Measurements from ENCODE around the gene TMC6.
A peak's percentile ranks its signal among the peaks of the same experiment; 100 is the strongest.

The TMC6 gene

GRCh38 chr17:78134899-78135385 lies 6.4 kb upstream of the TMC6 start:
- DNase-seq = no peak

GRCh38 chr17:78133971-78134898 lies 5.7 kb upstream of the TMC6 start:
- DNase-seq = peak; percentile 79

DNA sequence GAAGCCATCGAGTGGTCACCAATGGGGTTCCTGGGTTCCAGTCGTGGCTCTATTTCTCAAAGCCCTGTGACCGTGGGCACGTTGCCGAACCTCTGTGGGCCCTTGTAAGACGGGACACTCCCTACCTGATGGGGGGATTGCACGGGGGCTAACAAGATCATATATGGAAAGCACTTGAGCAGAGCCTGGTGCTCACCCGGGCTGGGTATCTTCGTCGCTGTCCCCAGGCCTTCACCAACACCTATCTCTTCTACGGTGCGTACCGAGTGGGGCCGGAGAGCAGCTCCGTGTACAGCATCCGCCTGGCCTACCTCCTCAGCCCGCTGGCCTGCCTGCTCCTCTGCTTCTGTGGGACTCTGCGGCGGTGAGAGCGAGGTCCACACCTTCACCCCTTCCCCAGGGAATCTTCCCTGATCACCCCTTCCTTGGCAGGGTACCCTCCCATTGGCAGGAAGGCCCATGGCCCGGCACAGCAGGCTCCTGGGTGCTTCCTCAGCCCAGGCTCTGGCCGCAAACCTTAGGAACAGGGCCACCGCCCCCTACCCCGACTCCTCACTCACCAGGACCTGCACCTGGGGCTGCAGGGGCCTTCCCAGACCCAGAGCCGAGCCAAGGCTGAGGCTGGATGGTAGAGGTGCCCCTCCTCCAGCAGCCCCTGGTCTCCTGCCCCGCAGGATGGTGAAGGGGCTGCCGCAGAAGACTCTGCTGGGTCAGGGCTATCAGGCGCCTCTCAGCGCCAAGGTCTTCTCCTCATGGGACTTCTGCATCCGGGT lies 4.8 kb upstream of the TMC6 start:
- peak; percentile 26 for DNase-seq

GRCh38 chr17:78132767-78133178 lies 4.2 kb upstream of the TMC6 start:
- no peak for DNase-seq

DNA sequence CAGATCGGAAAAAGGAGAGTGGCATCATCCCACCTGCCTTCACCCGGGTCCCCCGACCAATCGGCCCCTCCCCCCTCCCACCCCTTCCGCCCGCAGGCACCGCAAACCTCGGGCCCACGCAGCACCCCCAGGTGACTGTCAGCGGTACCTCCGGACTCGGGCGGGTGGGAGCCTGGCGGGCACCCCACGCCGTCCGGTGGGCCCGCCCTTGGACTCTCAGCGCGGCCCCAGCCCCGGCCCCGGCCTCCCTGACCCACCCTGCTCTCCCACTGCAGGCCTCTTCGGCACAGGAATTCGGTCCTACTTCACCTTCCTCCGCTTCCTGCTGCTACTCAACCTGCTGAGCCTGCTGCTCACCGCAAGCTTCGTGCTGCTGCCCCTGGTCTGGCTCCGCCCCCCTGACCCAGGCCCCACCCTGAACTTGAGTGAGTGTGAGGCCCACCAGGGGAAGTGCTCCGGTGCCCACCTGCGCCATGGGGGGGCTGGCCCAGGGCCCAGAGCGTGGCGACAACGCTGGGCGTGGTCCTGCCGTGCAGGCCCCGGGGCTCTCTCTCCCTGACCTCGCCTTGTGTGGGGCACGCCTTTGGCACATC lies 3.6 kb upstream of the TMC6 start:
- peak; percentile 71 for DNase-seq

DNA sequence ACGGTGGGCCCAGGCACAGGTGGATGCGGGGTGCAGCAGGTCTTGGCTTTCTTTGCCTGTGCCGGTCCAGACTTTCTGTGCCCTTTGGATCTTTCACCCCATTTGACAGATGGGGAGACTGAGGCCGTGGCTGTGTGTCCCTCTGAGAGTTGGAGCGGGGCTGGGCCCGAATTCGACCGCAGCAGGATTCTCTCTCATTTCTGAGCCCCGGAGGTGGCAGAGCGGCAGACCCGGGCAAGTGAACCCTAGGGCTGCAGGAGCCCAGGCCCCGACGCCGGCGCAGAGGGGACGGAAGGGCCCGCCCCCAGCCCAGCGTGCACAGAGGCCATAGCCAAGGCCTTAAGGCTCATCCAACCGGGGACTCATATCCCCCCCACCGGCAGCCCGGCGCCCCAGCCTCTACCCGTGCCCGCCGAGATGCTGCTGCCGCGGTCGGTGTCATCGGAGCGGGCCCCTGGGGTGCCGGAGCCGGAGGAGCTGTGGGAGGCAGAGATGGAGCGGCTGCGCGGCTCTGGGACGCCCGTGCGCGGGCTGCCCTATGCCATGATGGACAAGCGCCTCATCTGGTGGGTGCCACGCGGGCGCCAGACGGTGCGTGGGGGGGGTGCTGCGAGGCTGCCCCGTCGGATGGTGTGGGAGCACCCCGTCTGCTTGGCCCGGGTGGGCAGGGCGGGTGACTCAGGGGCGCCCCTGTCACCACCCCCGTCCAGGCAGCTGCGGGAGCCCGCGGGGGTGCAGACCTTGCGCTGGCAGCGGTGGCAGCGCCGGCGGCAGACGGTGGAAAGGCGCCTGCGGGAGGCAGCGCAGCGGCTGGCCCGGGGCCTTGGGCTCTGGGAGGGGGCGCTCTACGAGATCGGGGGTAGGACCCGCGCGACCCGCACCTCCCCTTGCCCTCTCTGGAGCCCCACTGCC lies 2.9 kb upstream of the TMC6 start:
- peak; percentile 64 for DNase-seq

- peak; percentile 67 for DNase-seq
These were observed 2.0 kb upstream of the TMC6 start, which contains the start of gene TMC8 for GRCh38 chr17:78130437-78131101. Gene TMC8, plus strand, starts transcription at chr17:78130771. Its CDS starts 818 bp downstream, at chr17:78131589.

GRCh38 chr17:78130090-78130436 lies 1.5 kb upstream of the TMC6 start:
- DNase-seq = no peak

- DNase-seq = peak; percentile 29
These were observed 965 bp upstream of the TMC6 start for GRCh38 chr17:78129351-78130089.

DNA sequence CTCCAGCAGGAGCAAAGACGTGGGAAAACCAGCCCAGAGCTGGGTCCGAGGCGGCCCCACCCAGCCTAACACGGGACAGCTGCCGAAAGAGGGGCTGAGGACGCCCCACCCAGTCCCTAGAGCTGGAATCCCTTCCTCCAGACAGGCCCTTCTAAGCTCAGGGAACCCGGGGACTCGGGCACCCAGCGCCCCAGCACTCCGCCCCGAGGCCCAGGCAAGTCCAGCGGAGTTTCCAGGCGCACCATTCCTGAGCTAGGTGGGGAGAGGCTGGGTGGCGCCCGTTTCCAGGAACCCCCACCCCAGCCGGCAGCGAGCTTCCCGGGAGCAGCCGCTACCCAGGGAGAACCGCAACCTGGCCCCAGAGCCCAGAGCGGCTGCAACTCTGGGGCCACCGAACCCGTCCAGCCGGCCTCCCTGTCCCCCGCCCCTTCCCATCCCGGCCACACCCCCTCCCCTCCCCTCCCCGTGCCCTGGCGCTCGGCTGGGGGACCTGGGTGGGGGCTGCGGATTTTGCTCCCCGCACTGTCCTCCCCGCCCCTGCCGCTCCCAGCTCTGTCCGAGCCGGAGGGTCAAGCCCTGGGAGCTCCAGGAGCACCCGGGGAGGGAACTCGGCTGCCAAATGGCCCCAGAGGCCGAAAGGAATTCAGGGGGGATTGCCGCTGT lies 536 bp downstream of the TMC6 start:
- peak; percentile 26 for DNase-seq

DNA sequence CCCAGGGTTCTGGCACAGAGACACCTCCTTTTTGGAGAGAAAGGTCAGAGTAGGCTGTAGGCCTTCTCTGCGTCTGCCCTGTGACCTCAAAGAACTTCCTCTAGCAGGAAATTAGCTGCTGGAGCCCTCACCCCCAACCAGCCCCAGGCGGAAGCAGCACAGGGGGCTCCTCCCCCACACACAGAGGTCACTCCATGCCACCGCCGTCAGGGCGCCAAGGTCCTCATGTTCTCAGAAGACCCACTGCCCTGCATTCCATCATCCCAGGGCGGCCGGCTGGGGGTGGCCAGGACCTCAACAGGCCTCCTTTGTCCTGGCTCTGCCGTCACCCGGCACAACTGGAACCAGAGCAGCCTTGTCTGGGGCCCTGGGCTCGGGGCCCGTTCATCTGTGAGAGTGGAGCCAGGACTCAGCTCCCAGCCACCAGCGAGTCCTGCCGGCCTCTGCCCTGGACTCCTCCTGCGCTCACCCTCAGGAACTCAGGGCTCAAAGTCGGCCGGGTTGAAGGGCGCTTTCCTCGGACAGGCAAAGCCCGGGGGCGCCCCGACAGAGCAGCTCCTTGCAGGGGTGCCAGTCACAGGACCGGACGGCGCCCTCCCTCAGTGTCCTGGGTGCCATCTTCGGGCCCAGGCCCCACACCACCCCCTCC lies 1.2 kb downstream of the TMC6 start:
- DNase-seq = peak; percentile 66

DNA sequence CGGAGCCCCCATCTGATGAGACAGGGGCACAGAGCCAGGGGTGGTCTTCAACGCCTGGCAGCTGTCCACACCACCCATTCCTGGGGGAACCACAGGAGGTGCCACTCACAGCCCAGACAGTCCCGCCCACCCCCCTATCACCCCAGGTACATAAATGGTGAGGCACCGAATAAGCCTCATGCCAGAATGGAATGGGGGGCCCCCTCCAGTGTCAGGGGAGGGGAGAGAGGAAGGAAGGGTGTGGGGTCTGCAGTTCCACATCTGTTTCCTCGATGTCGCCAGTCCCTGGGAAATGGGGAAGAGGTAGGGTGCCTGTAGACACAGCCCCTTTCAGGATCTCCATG lies 1.7 kb downstream of the TMC6 start:
- DNase-seq = no peak

DNA sequence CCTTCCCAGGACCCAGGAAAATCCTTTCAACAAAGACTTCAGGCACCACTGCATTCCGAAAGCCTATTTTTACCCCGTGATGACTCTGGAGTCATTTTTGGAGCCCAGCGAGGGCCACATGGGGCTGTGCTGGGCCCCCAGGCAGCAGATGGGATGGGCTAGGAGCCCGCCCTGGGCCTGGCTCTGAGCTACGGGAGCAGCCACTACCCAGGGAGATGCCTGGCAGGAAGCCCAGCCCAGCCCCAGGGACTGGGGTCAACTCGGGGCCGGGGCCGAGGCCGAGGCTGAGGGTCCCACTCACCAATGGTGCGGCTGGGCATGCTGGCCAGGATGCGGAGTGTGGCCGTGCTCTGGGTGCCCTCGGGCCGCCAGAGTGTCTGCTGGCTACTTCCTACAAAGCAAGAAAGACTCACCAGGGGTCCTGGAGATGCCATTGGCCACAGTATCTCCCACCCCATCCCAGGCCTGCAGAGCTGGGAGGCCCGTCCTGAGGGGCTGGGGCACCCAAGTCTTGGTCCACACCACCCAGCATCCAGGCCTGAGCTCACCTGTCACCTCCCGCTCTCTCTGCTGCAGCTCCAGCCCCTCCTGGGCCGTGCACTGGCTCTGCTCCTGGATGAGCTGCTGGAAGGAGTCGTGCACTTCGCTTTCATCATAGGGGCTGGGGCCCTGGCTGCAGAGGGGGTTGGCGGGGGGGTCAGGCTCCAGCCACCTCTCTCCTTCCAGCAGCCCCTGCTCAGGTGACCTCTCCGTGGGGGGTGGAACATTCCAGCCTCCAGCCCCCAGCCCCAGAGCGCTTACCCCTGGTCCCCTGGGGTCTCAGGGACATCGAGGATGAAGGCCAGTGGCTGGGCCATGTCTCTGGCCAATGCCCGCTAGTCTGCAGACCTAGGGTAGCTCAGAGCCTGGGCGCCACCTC lies 2.3 kb downstream of the TMC6 start:
- no peak for DNase-seq

DNA sequence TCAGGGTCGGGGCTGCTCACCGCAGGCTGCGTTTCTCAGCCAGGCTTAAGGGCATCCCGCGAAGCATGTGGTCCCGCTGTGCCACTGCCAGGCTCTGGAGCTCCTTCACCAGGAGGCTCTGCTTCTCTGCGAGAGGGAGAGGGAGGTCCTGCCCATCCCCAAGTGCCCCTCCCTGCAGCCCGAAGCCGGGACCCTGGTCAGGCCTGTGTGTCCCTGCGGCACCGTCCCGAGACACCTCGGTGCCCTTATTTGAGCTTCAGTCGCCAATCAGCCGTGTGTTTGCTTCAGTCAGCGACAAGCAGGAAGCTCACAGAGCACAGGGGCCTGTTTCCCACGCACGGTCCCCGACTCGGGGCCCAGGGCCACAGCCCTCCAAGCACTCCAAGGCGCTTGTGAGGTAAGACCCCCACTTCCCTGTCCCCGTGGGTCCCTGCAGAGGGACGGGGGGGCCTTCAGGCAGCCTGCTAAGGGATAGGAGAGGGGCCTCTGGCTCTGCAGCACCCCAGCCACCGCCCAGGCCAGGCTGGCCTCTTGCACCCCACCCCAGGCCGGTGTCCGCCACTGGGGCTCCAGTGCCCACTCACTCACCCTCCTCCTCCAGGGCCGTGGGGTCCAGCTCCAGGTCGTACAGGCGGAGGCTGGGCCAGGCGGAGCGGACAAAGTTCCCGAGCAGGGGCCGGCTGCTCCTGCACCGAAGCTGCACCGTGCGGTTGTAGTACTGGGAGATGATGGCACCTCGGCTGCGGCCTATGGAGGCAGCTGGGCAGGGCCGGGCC lies 3.2 kb downstream of the TMC6 start:
- peak; percentile 44 for DNase-seq

GRCh38 chr17:78124836-78125137 lies 3.8 kb downstream of the TMC6 start:
- DNase-seq = no peak

DNA sequence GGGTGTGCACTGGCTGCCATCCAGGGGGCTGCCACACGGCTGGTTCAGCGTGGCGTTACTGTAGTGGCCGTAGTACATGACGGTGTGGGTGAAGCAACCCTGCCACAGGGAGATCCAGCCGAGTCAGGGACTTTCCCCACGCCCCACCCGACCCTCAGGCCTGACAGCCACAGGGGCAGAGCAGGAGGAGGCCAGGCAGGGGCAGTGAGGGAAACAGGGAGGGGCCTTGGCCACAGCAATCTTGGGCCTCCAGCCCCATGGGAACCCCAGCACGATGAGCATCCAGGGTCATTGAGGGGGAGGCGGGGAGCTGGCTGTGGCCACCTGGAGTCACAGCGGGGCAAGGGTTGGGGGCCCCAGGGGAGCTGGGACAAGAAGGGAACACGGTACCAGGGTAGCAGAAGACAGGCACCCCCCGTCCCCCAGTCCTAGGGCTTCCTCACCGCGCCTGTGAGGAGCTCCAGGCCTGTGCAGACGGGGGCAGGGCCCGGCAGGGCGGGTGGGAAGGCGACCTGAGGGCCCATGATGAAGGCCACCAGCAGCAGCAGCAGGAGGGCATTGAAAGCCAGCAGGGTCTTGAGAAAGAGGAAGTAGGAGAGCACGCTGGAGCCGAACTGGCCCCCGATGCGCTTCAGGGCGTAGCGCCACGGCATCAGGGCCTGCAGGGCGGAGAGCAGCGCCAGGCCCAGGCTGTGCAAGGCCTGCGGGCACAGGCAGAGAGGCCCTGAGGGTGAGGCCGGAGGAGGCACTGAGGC lies 4.3 kb downstream of the TMC6 start:
- peak; percentile 15 for DNase-seq

- no peak for DNase-seq
These were observed 5.2 kb downstream of the TMC6 start for GRCh38 chr17:78123258-78123929.
